ENCODE data around the gene BCLAF1. TPM values are rescaled to one million over a fixed set of nuclear protein-coding genes. Genes with fewer than 3 reads are reported as not detected.
A peak's percentile ranks its signal among the peaks of the same experiment; 100 is the strongest.

Gene BCLAF1
- total and polyA plus RNA-seq, 2 donors (not counting 3 experiments of a cell fraction or from before 2014, with no cell fraction given) = 23.4 to 151 TPM

GRCh38 chr6:136249336-136249735 is 40.3 kb downstream of the BCLAF1 start:
- peak overlapping the region; percentile 59 for H2AFZ ChIP-seq (ENCODE audit: low read depth, low read length)
- peak overlapping the region; percentile 73 for H3K4me2 ChIP-seq (ENCODE audit: insufficient read depth, low read length)
- POLR2A ChIA-PET = no interaction called here
- peak overlapping the region; percentile 57 for H3K9ac ChIP-seq (replicated peaks; ENCODE audit: extremely low read depth, insufficient read depth, low read length)
- FAIRE-seq = peak; percentile 58
- TF ChIP-seq, protein P1, sequence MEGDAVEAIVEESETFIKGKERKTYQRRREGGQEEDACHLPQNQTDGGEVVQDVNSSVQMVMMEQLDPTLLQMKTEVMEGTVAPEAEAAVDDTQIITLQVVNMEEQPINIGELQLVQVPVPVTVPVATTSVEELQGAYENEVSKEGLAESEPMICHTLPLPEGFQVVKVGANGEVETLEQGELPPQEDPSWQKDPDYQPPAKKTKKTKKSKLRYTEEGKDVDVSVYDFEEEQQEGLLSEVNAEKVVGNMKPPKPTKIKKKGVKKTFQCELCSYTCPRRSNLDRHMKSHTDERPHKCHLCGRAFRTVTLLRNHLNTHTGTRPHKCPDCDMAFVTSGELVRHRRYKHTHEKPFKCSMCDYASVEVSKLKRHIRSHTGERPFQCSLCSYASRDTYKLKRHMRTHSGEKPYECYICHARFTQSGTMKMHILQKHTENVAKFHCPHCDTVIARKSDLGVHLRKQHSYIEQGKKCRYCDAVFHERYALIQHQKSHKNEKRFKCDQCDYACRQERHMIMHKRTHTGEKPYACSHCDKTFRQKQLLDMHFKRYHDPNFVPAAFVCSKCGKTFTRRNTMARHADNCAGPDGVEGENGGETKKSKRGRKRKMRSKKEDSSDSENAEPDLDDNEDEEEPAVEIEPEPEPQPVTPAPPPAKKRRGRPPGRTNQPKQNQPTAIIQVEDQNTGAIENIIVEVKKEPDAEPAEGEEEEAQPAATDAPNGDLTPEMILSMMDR (IDR thresholded peaks at IDR 0.05; ENCODE audit: extremely low read depth in 1 of 2, insufficient read depth in 1 of 2, low read depth in 1 of 2, low read length in 2 of 2) = no peak
- TF ChIP-seq JUN (IDR thresholded peaks at IDR 0.05; ENCODE audit: borderline replicate concordance, insufficient read depth, insufficient read length, low read depth) (no peak), GATA2 (IDR thresholded peaks at IDR 0.05; ENCODE audit: insufficient read depth, insufficient read length, low read depth, low read length) (no peak), MAX (IDR thresholded peaks at IDR 0.05; ENCODE audit: insufficient read depth, insufficient read length) (no peak), EZH2 (IDR thresholded peaks at IDR 0.05; ENCODE audit: borderline replicate concordance, low read depth, low read length, severe bottlenecking) (no peak), POLR2AphosphoS5 (IDR thresholded peaks at IDR 0.05; ENCODE audit: insufficient read depth, low read depth, low read length) (no peak), MYC (IDR thresholded peaks at IDR 0.05; ENCODE audit: low read depth, low read length) (no peak)
- no peaks in the 10 kb centered on the region for H3K9me1 ChIP-seq (replicated peaks; ENCODE audit: control insufficient read depth, extremely low read depth, insufficient read depth, low read length)
- intact Hi-C loops (cut with micrococcal nuclease) (no loop called here), dilution Hi-C loops (cut with MboI; ENCODE audit: extremely low pct_ligation_motif_present, low sequenced_read_pairs) (no loop called here)
- H3K4me1 ChIP-seq (ENCODE audit: control insufficient read depth, extremely low read depth, insufficient read depth, low read length) = peaks cover 12% of the 10 kb centered on the region
- H3K27me3 ChIP-seq (ENCODE audit: control insufficient read depth in 2 of 2, insufficient read depth in 2 of 2, low read length in 2 of 2) = no peaks in the 10 kb centered on the region
- H3K4me3 ChIP-seq (replicated peaks in 1 of 3; ENCODE audit: insufficient read depth in 1 of 3, low read depth in 1 of 3, low read length in 3 of 3) = peak overlapping the region; percentile 38 to 97 (median 85)
- CTCF ChIA-PET = interaction anchor here (4.1 kb wide), 1 partner anchor 68 kb away, joined by 20 read pairs; no protein-coding TSS in a partner anchor
- BruUV-seq (replicated peaks) = no TSS peak
- peaks cover 10% of the 10 kb centered on the region for H3K79me2 ChIP-seq (ENCODE audit: control insufficient read depth, insufficient read depth, low read length)
- DNase-seq (ENCODE audit: low read depth, low spot score) = peak; percentile 14
- no peaks in the 10 kb centered on the region for H3K36me3 ChIP-seq (ENCODE audit: control insufficient read depth in 2 of 2, extremely low read depth in 1 of 2, insufficient read depth in 2 of 2, low read length in 2 of 2)
- H3K27ac ChIP-seq (ENCODE audit: insufficient read depth, low read depth, low read length) = peak overlapping the region; percentile 1
- H4K20me1 ChIP-seq (replicated peaks; ENCODE audit: control insufficient read depth, extremely low read depth, insufficient read depth, low read length) = no peaks in the 10 kb centered on the region
- no peaks in the 10 kb centered on the region for H3K9me3 ChIP-seq (replicated peaks; ENCODE audit: control insufficient read depth, insufficient read depth, low read length)

Measured in endothelial cell of umbilical vein (primary cell).